GM11168 (cell line): ENCODE measurements around the gene CCT7.

Experiments
- in situ Hi-C: fragments of 300-500 bp; cut with MboI; formaldehyde crosslinking; loops from one replicate; pipeline ENCODE4 v1.12.0; 2022; ENCODE audit warnings: low sequenced_read_pairs; ENCODE audit not compliant: unreplicated experiment

The CCT7 gene

GRCh38 chr2:73225513-73226360 lies 8.4 kb upstream of the CCT7 start:
- in situ Hi-C loops, result no loop called here

GRCh38 chr2:73227086-73227485 lies 7.0 kb upstream of the CCT7 start:
- in situ Hi-C loops, result no loop called here

- in situ Hi-C loops, result no loop called here
These were observed 5.5 kb upstream of the CCT7 start for GRCh38 chr2:73228631-73229030.

- in situ Hi-C loops, result no loop called here
These were observed 1.5 kb upstream of the CCT7 start for GRCh38 chr2:73232403-73233153.

GRCh38 chr2:73233154-73233931 lies 765 bp upstream of the CCT7 start, which contains the start of gene PRADC1:
Gene PRADC1 (minus strand): TSS chr2:73233239. CDS start chr2:73233160, 79 bp downstream.
- in situ Hi-C loops, result no loop called here

- in situ Hi-C loops, result no loop called here
These were observed 1.4 kb downstream of the CCT7 start for GRCh38 chr2:73235315-73236028.

- in situ Hi-C loops, result no loop called here
These were observed 3.1 kb downstream of the CCT7 start for GRCh38 chr2:73237168-73237567.

GRCh38 chr2:73238149-73238548 lies 4.0 kb downstream of the CCT7 start:
- in situ Hi-C loops, result no loop called here

- in situ Hi-C loops, result no loop called here
These were observed 4.9 kb downstream of the CCT7 start for GRCh38 chr2:73238976-73239375.

GRCh38 chr2:73239776-73240175 lies 5.7 kb downstream of the CCT7 start:
- in situ Hi-C loops, result no loop called here

- in situ Hi-C loops, result no loop called here
These were observed 9.9 kb downstream of the CCT7 start for GRCh38 chr2:73243884-73244570.

- in situ Hi-C loops, result no loop called here
These were observed 10.5 kb downstream of the CCT7 start for GRCh38 chr2:73244580-73244979.

- in situ Hi-C loops, result no loop called here
These were observed 12.7 kb downstream of the CCT7 start for GRCh38 chr2:73246850-73247249.

GRCh38 chr2:73249636-73250035 lies 15.5 kb downstream of the CCT7 start:
- in situ Hi-C loops, result no loop called here

GRCh38 chr2:73250872-73251846 lies 17.1 kb downstream of the CCT7 start:
- in situ Hi-C loops, result no loop called here

GRCh38 chr2:73252238-73253027 lies 18.3 kb downstream of the CCT7 start:
- in situ Hi-C loops, result no loop called here

- in situ Hi-C loops, result no loop called here
These were observed 19.3 kb downstream of the CCT7 start for GRCh38 chr2:73253400-73253799.

GRCh38 chr2:73253901-73254300 lies 19.8 kb downstream of the CCT7 start:
- in situ Hi-C loops, result no loop called here
